ENCODE data around the gene SPEG.

DNA sequence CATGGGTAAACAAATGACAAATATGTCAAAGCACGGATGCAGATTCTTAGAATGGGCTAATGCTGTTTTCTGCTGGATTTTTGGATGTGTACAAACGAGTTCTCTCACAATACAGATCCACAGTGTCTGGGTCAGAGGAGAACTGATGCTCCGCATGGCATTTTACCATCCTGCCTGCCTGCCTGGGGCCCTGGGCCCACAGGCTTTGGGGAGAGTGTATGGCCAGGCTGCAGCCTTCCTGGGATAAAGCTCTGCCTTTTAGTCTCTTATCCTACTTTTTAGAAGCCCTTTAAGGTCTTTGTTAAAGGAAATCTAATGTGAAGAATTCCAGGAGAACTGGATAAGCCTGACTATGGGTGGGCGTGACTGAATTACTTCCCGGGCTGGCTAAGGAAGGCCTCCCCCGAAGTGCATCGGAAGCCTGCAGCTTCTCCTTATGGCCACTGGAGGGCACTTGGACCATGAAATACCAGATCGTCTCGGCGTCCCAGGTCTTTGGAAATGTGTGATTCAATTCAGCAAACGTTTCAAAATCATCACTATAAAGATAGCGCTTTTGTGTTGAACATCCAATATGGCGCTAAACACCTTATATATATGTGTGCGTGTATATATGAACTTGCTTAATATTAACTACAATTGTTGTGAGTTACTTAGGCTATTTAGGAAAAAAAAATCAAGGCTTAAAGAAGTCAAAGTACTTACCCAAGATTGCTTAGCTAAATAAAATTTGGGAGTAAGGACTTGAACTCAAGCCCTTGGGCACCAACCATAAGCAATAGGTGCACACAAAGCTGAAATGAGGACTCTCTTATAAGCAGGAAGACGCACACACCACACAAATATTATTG, 31.8 kb upstream of the SPEG start:
- TF ChIP-seq, protein P1, sequence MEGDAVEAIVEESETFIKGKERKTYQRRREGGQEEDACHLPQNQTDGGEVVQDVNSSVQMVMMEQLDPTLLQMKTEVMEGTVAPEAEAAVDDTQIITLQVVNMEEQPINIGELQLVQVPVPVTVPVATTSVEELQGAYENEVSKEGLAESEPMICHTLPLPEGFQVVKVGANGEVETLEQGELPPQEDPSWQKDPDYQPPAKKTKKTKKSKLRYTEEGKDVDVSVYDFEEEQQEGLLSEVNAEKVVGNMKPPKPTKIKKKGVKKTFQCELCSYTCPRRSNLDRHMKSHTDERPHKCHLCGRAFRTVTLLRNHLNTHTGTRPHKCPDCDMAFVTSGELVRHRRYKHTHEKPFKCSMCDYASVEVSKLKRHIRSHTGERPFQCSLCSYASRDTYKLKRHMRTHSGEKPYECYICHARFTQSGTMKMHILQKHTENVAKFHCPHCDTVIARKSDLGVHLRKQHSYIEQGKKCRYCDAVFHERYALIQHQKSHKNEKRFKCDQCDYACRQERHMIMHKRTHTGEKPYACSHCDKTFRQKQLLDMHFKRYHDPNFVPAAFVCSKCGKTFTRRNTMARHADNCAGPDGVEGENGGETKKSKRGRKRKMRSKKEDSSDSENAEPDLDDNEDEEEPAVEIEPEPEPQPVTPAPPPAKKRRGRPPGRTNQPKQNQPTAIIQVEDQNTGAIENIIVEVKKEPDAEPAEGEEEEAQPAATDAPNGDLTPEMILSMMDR (IDR thresholded peaks at IDR 0.05 in 2 of 3, conservative IDR thresholded peaks at IDR 0.05 in 1 of 3; ENCODE audit: borderline replicate concordance in 1 of 3, insufficient read depth in 1 of 3, low read depth in 2 of 3, low read length in 2 of 3), result peak; percentile 91 to 98 (median 94)
- no peak for TF ChIP-seq MAX (IDR thresholded peaks at IDR 0.05)
- no peak for TF ChIP-seq POLR2AphosphoS5 (IDR thresholded peaks at IDR 0.05; ENCODE audit: low read depth, low read length)
- no peak for TF ChIP-seq FOSL1 (IDR thresholded peaks at IDR 0.05; ENCODE audit: low read depth)
- TF ChIP-seq ATF3 (IDR thresholded peaks at IDR 0.05), result no peak
- no peak for TF ChIP-seq EZH2 (IDR thresholded peaks at IDR 0.05)
- TF ChIP-seq TCF7L2 (IDR thresholded peaks at IDR 0.05; ENCODE audit: borderline replicate concordance, extremely low read depth, insufficient read depth, insufficient read length), result no peak
- TF ChIP-seq EZH2phosphoT487 (IDR thresholded peaks at IDR 0.05; ENCODE audit: borderline replicate concordance), result no peak
- peak; percentile 98 for TF ChIP-seq RAD21 (IDR thresholded peaks at IDR 0.05; ENCODE audit: low read depth)
- TF ChIP-seq ELF1 (IDR thresholded peaks at IDR 0.05; ENCODE audit: borderline replicate concordance, low read depth), result no peak; the same call in 1 of the 2 replicates
